Measurements from ENCODE around the gene KCTD18. TPM values are rescaled to one million over a fixed set of nuclear protein-coding genes. Genes with fewer than 3 reads are reported as not detected.

The KCTD18 gene
- total and polyA plus RNA-seq, 2 of the 8 experiments (the other 6 are each of a cell fraction or from before 2014, with no cell fraction given), result 1.6 to 3.1 TPM

- no peak for TF ChIP-seq PHF8 (conservative IDR thresholded peaks at IDR 0.05; ENCODE audit: low read depth, low read length)
- TF ChIP-seq CEBPB (IDR thresholded peaks at IDR 0.05; ENCODE audit: low read depth, low read length), result no peak
- no peak for TF ChIP-seq JUN (IDR thresholded peaks at IDR 0.05; ENCODE audit: low read depth, low read length)
These were observed 50.8 kb downstream of the KCTD18 start (continued) for GRCh38 chr2:200459101-200459500.
